HepG2 (cell line): Measurements from ENCODE around the gene TKFC. TPM values are rescaled to one million over a fixed set of nuclear protein-coding genes. Genes with fewer than 3 reads are reported as not detected.

Source experiments
- ATF7-NPFF ChIP-seq: sonication (generic); formaldehyde crosslinking; IDR thresholded peaks from 2 replicates; pipeline ENCODE4 v1.8.1; 2023; ENCODE audit warnings: mild to moderate bottlenecking, low read depth, missing genetic modification reagents, moderate library complexity
- DR1 ChIP-seq: sonication (generic); formaldehyde crosslinking; IDR thresholded peaks from 2 replicates; pipeline ENCODE4 v1.8.0; 2021; ENCODE audit warnings: mild to moderate bottlenecking, missing genetic modification reagents, inconsistent platforms
- SOX5 ChIP-seq: IDR thresholded peaks from 2 replicates; pipeline ENCODE4 v1.6.1; 2016; ENCODE audit warnings: borderline replicate concordance
- TRIM22 ChIP-seq: fragments of 450-650 bp; IDR thresholded peaks from 2 replicates; pipeline ENCODE4 v1.6.1; 2017
- ZMYM3 ChIP-seq: sonication (generic); formaldehyde crosslinking; IDR thresholded peaks from 2 replicates; pipeline ENCODE4 v1.5.1; 2020; ENCODE audit warnings: mild to moderate bottlenecking, missing genetic modification reagents
- ZNF251 ChIP-seq: sonication (generic); formaldehyde crosslinking; IDR thresholded peaks from 2 replicates; pipeline ENCODE4 v1.9.0; 2021; ENCODE audit warnings: mild to moderate bottlenecking, missing genetic modification reagents
- polyA plus RNA-seq, 8 experiments: library from polyadenylated mRNA; depleted of rRNA in 3 of 8; stranded (reverse) in 7 of 8; unstranded in 1 of 8; fragments of >200 nt; fragmentation: Illumina TruSeq in 4 of 8; extraction: Trizol in 4 of 8; gene quantifications; 2 replicates each; pipeline versions ENCODE4 v1.2.1 to v1.2.3, GENCODE V29; 2011 to 2016; ENCODE audit warnings: low read depth in 4 of 8, missing spikeins in 1 of 8, mixed read lengths in 1 of 8; ENCODE audit not compliant: insufficient read depth in 1 of 8
- total RNA-seq, 5 experiments: library from RNA; depleted of rRNA; stranded (reverse); fragments of >200 nt; fragmentation: Illumina TruSeq; extraction: Trizol; gene quantifications; 2 replicates each; pipeline ENCODE4 v1.2.3, GENCODE V29; 2016; ENCODE audit warnings: low read depth in 1 of 5
- TF ChIP-seq, protein P1 (sequence below): sonication (generic); formaldehyde crosslinking; IDR thresholded peaks from one replicate; pipeline ENCODE4 v1.5.1; 2020; ENCODE audit warnings: mild to moderate bottlenecking, missing genetic modification reagents; ENCODE audit errors: not compliant biosample characterization
- TF ChIP-seq, protein P2 (sequence below): sonication (generic); formaldehyde crosslinking; IDR thresholded peaks from 2 replicates; pipeline ENCODE4 v1.4.0; 2020; ENCODE audit warnings: missing genetic modification reagents, borderline replicate concordance
- TF ChIP-seq, protein P3 (sequence below): sonication (generic); formaldehyde crosslinking; IDR thresholded peaks from 2 replicates; pipeline ENCODE4 v1.4.0; 2020; ENCODE audit warnings: missing genetic modification reagents, borderline replicate concordance

TKFC gene
- total and polyA plus RNA-seq, 2 of the 13 experiments (the other 11 are each of a cell fraction or from before 2014, with no cell fraction given) = 147 to 197 TPM

- TF ChIP-seq, protein P1, sequence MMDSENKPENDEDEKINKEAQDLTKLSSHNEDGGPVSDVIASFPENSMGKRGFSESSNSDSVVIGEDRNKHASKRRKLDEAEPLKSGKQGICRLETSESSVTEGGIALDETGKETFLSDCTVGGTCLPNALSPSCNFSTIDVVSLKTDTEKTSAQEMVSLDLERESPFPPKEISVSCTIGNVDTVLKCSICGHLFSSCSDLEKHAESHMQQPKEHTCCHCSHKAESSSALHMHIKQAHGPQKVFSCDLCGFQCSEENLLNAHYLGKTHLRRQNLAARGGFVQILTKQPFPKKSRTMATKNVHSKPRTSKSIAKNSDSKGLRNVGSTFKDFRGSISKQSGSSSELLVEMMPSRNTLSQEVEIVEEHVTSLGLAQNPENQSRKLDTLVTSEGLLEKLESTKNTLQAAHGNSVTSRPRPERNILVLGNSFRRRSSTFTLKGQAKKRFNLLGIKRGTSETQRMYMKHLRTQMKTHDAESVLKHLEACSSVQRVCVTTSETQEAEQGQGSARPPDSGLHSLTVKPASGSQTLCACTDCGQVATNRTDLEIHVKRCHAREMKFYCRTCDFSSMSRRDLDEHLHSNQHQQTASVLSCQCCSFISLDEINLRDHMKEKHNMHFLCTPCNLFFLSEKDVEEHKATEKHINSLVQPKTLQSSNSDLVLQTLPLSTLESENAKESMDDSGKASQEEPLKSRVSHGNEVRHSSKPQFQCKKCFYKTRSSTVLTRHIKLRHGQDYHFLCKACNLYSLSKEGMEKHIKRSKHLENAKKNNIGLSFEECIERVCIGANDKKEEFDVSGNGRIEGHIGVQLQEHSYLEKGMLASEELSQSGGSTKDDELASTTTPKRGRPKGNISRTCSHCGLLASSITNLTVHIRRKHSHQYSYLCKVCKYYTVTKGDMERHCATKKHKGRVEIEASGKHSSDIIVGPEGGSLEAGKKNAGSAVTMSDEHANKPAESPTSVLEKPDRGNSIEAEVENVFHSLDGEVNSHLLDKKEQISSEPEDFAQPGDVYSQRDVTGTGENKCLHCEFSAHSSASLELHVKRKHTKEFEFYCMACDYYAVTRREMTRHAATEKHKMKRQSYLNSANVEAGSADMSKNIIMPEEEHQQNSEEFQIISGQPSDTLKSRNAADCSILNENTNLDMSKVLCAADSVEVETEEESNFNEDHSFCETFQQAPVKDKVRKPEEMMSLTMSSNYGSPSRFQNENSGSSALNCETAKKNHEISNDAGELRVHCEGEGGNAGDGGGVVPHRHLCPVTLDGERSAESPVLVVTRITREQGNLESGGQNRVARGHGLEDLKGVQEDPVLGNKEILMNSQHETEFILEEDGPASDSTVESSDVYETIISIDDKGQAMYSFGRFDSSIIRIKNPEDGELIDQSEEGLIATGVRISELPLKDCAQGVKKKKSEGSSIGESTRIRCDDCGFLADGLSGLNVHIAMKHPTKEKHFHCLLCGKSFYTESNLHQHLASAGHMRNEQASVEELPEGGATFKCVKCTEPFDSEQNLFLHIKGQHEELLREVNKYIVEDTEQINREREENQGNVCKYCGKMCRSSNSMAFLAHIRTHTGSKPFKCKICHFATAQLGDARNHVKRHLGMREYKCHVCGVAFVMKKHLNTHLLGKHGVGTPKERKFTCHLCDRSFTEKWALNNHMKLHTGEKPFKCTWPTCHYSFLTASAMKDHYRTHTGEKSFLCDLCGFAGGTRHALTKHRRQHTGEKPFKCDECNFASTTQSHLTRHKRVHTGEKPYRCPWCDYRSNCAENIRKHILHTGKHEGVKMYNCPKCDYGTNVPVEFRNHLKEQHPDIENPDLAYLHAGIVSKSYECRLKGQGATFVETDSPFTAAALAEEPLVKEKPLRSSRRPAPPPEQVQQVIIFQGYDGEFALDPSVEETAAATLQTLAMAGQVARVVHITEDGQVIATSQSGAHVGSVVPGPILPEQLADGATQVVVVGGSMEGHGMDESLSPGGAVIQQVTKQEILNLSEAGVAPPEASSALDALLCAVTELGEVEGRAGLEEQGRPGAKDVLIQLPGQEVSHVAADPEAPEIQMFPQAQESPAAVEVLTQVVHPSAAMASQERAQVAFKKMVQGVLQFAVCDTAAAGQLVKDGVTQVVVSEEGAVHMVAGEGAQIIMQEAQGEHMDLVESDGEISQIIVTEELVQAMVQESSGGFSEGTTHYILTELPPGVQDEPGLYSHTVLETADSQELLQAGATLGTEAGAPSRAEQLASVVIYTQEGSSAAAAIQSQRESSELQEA (CRISPR knock-in tag) = no peak
- no peak for TF ChIP-seq ATF7-NPFF (CRISPR knock-in tag)
- TF ChIP-seq ZNF251 (CRISPR knock-in tag) = no peak
- TF ChIP-seq ZMYM3 (CRISPR knock-in tag) = no peak
- peak; percentile 16; the same call in 1 of the 2 replicates for TF ChIP-seq SOX5 (CRISPR knock-in tag)
- TF ChIP-seq, protein P2, sequence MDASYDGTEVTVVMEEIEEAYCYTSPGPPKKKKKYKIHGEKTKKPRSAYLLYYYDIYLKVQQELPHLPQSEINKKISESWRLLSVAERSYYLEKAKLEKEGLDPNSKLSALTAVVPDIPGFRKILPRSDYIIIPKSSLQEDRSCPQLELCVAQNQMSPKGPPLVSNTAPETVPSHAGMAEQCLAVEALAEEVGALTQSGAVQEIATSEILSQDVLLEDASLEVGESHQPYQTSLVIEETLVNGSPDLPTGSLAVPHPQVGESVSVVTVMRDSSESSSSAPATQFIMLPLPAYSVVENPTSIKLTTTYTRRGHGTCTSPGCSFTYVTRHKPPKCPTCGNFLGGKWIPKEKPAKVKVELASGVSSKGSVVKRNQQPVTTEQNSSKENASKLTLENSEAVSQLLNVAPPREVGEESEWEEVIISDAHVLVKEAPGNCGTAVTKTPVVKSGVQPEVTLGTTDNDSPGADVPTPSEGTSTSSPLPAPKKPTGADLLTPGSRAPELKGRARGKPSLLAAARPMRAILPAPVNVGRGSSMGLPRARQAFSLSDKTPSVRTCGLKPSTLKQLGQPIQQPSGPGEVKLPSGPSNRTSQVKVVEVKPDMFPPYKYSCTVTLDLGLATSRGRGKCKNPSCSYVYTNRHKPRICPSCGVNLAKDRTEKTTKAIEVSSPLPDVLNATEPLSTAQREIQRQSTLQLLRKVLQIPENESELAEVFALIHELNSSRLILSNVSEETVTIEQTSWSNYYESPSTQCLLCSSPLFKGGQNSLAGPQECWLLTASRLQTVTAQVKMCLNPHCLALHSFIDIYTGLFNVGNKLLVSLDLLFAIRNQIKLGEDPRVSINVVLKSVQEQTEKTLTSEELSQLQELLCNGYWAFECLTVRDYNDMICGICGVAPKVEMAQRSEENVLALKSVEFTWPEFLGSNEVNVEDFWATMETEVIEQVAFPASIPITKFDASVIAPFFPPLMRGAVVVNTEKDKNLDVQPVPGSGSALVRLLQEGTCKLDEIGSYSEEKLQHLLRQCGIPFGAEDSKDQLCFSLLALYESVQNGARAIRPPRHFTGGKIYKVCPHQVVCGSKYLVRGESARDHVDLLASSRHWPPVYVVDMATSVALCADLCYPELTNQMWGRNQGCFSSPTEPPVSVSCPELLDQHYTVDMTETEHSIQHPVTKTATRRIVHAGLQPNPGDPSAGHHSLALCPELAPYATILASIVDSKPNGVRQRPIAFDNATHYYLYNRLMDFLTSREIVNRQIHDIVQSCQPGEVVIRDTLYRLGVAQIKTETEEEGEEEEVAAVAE (CRISPR knock-in tag) = no peak
- TF ChIP-seq DR1 = no peak; the same call in 1 of the 2 replicates
- TF ChIP-seq TRIM22 = no peak
- TF ChIP-seq, protein P3, sequence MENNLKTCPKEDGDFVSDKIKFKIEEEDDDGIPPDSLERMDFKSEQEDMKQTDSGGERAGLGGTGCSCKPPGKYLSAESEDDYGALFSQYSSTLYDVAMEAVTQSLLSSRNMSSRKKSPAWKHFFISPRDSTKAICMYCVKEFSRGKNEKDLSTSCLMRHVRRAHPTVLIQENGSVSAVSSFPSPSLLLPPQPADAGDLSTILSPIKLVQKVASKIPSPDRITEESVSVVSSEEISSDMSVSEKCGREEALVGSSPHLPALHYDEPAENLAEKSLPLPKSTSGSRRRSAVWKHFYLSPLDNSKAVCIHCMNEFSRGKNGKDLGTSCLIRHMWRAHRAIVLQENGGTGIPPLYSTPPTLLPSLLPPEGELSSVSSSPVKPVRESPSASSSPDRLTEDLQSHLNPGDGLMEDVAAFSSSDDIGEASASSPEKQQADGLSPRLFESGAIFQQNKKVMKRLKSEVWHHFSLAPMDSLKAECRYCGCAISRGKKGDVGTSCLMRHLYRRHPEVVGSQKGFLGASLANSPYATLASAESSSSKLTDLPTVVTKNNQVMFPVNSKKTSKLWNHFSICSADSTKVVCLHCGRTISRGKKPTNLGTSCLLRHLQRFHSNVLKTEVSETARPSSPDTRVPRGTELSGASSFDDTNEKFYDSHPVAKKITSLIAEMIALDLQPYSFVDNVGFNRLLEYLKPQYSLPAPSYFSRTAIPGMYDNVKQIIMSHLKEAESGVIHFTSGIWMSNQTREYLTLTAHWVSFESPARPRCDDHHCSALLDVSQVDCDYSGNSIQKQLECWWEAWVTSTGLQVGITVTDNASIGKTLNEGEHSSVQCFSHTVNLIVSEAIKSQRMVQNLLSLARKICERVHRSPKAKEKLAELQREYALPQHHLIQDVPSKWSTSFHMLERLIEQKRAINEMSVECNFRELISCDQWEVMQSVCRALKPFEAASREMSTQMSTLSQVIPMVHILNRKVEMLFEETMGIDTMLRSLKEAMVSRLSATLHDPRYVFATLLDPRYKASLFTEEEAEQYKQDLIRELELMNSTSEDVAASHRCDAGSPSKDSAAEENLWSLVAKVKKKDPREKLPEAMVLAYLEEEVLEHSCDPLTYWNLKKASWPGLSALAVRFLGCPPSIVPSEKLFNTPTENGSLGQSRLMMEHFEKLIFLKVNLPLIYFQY (CRISPR knock-in tag) = peak; percentile 49; the same call in 1 of the 2 replicates
Observed at GRCh38 chr11:61294717-61295595, 38.1 kb upstream of the TKFC start, which contains the start of gene VWCE (continued).
